Ishikawa (cell line): ENCODE data around the gene PAPOLB.

ENCODE experiments used
- CEBPB ChIP-seq: IDR thresholded peaks from 2 replicates; pipeline ENCODE4 v1.6.1; 2012
- CREB1 ChIP-seq: IDR thresholded peaks from 2 replicates; pipeline ENCODE4 v1.6.1; 2012; ENCODE audit warnings: low read depth
- EGR1 ChIP-seq: IDR thresholded peaks from 2 replicates; pipeline ENCODE4 v1.6.1; 2012
- EP300 ChIP-seq: IDR thresholded peaks from 2 replicates; pipeline ENCODE4 v1.6.1; 2012; ENCODE audit warnings: borderline replicate concordance
- FOXM1 ChIP-seq: IDR thresholded peaks from 2 replicates; pipeline ENCODE4 v1.6.1; 2012; ENCODE audit warnings: low read depth, borderline replicate concordance
- NFIC ChIP-seq: IDR thresholded peaks from 2 replicates; pipeline ENCODE4 v1.6.1; 2012
- RAD21 ChIP-seq: IDR thresholded peaks from 2 replicates; pipeline ENCODE4 v1.6.1; 2012; ENCODE audit warnings: low read depth
- TAF1 ChIP-seq: IDR thresholded peaks from 2 replicates; pipeline ENCODE4 v1.6.1; 2012; ENCODE audit warnings: low read depth, mild to moderate bottlenecking
- TCF12 ChIP-seq: IDR thresholded peaks from 2 replicates; pipeline ENCODE4 v1.6.1; 2012; ENCODE audit warnings: low read depth
- TEAD4 ChIP-seq: IDR thresholded peaks from 2 replicates; pipeline ENCODE4 v1.6.1; 2012
- YY1 ChIP-seq: IDR thresholded peaks from 2 replicates; pipeline ENCODE4 v1.6.1; 2012; ENCODE audit warnings: low read depth
- ZBTB7A ChIP-seq: IDR thresholded peaks from 2 replicates; pipeline ENCODE4 v1.6.1; 2012; ENCODE audit warnings: low read depth
- TF ChIP-seq, protein P1 (sequence below): IDR thresholded peaks from 2 replicates; pipeline ENCODE4 v1.6.1; 2012
- TF ChIP-seq, protein P2 (sequence below): IDR thresholded peaks from 2 replicates; pipeline ENCODE4 v1.6.1; 2012; ENCODE audit warnings: low read depth, mild to moderate bottlenecking
- TF ChIP-seq, protein P3 (sequence below): IDR thresholded peaks from 2 replicates; pipeline ENCODE4 v1.6.1; 2012

PAPOLB gene

DNA sequence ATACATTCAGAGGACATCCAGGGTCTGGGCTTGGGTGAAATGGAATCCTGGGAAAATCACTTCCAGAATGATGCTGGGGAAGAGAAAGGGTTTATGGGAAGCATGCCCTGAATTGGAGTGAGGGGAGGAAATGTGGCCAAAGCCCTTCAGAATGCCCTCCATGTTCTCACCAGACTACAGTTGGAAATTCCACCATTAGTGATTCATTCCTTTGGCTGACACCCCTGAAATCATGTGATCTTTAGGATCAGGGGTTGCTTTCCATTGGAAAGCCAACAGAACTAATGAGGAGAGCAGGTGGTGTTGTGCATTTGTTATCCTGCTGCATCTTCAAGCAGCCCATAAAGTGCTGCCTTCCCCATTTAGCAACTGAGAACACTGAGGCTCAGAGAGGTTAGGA, 42.5 kb upstream of the PAPOLB start:
- no peak for TF ChIP-seq ZBTB7A

DNA sequence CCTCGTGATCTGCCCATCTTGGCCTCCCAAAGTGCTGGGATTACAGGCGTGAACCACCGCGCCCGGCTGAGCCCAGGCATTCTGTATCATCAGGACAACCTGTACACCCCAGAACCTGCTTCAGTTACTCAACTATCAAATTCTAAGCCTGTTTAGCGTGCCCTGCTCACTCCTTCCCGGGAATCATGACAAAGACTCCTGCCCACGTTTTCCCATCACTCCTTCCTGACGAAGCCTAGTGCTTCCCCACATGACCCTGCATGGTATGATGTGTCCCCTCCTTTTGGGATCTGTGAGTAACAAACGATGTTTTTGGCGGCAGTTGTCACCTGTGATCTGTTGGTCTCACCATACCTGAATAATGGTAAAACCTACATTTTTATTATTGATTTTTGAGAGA, 33.9 kb upstream of the PAPOLB start:
- TF ChIP-seq EP300 = no peak
- TF ChIP-seq TCF12 = no peak
- no peak for TF ChIP-seq EGR1
- TF ChIP-seq, protein P1, sequence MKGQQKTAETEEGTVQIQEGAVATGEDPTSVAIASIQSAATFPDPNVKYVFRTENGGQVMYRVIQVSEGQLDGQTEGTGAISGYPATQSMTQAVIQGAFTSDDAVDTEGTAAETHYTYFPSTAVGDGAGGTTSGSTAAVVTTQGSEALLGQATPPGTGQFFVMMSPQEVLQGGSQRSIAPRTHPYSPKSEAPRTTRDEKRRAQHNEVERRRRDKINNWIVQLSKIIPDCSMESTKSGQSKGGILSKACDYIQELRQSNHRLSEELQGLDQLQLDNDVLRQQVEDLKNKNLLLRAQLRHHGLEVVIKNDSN = no peak
- no peak for TF ChIP-seq FOXM1
- TF ChIP-seq NFIC = no peak
- TF ChIP-seq TAF1 = no peak
- no peak for TF ChIP-seq RAD21
- TF ChIP-seq, protein P2, sequence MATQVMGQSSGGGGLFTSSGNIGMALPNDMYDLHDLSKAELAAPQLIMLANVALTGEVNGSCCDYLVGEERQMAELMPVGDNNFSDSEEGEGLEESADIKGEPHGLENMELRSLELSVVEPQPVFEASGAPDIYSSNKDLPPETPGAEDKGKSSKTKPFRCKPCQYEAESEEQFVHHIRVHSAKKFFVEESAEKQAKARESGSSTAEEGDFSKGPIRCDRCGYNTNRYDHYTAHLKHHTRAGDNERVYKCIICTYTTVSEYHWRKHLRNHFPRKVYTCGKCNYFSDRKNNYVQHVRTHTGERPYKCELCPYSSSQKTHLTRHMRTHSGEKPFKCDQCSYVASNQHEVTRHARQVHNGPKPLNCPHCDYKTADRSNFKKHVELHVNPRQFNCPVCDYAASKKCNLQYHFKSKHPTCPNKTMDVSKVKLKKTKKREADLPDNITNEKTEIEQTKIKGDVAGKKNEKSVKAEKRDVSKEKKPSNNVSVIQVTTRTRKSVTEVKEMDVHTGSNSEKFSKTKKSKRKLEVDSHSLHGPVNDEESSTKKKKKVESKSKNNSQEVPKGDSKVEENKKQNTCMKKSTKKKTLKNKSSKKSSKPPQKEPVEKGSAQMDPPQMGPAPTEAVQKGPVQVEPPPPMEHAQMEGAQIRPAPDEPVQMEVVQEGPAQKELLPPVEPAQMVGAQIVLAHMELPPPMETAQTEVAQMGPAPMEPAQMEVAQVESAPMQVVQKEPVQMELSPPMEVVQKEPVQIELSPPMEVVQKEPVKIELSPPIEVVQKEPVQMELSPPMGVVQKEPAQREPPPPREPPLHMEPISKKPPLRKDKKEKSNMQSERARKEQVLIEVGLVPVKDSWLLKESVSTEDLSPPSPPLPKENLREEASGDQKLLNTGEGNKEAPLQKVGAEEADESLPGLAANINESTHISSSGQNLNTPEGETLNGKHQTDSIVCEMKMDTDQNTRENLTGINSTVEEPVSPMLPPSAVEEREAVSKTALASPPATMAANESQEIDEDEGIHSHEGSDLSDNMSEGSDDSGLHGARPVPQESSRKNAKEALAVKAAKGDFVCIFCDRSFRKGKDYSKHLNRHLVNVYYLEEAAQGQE = no peak

DNA sequence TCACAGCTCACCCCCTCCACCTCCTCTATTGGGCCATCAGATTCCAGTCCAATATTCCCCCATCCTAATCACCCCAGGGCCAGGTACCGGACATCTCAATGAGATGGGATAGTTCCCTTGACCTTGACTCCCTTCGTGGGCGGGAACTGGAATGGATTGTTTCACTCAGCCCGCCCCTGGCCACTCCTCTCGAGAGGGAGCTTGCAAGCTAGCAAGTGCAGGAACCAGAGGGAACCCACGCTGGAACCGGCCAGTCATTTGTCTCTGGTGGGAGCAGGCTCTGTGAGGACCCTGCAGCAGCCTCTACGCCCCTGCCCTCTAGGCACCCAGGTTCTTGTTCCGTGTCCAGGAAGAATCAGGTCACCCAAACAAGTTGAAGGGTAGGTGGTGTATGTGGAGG, 32.7 kb upstream of the PAPOLB start:
- no peak for TF ChIP-seq FOXM1
- TF ChIP-seq, protein P2 = no peak
- no peak for TF ChIP-seq ZBTB7A
- no peak for TF ChIP-seq TAF1
- TF ChIP-seq, protein P1 = no peak
- TF ChIP-seq EP300 = no peak
- TF ChIP-seq, protein P3, sequence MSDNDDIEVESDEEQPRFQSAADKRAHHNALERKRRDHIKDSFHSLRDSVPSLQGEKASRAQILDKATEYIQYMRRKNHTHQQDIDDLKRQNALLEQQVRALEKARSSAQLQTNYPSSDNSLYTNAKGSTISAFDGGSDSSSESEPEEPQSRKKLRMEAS = no peak
- no peak for TF ChIP-seq CEBPB
- TF ChIP-seq TEAD4 = no peak
- TF ChIP-seq EGR1 = no peak

DNA sequence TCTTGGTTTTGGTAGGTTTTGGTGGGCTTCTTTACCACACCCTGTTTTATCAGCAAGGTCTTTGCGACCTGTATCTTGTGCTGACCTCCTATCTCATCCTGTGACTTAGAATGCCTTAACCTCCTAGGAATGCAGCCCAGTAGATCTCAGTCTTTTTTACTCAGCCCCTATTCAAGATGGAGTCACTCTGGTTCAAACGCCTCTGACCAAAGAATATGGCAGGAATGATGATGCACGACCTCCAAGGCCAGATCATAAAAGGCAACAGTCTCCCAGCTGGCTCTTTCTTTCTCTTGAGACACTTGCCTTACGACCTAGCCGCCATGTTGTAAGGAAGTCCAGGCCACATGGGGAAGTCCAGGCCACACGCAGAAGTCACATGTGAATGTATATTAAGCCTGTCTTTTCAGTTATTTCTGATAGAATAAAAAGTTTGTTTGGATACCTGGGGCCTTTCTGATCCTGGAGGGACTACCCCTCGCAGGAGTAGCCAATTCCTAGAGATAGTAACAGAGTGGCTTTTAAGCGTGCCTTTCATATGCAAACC, 32.2 kb upstream of the PAPOLB start:
- TF ChIP-seq, protein P3 = no peak
- TF ChIP-seq YY1 (no peak), FOXM1 (no peak), EGR1 (no peak), TAF1 (no peak), CEBPB (no peak), CREB1 (no peak), NFIC (no peak), RAD21 (no peak), EP300 (no peak), TEAD4 (no peak), ZBTB7A (no peak), TCF12 (no peak)
- TF ChIP-seq, protein P1 = no peak
- TF ChIP-seq, protein P2 = no peak

DNA sequence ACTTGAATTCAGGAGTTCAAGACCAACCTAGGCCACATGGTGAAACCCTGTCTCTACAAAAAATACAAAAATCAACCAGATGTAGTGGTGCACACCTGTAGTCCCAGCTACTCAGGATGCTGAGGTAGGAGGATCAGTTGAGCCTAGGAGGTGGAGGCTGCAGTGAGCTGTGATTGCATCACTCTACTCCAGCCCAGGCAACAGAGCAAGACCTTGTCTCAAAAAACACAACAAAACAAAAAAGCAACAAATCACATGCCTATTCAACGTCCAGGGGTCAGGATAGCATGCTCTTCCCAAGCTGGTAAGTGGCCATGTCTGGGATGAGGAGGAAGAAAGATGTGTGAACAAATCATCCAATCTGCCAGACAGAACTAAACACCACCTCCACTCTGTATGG, 27.9 kb upstream of the PAPOLB start:
- TF ChIP-seq YY1 (no peak), EP300 (no peak), TCF12 (no peak), ZBTB7A (no peak), CEBPB (no peak)
- TF ChIP-seq, protein P1 = no peak
